AG04450 (cell line): Measurements from ENCODE around the gene FEN1. TPM values are rescaled to one million over a fixed set of nuclear protein-coding genes. Genes with fewer than 3 reads are reported as not detected.

ENCODE experiments used
- CTCF ChIA-PET: fragments of 300-600, 350-600 bp; formaldehyde crosslinking; extraction: SDS; loops from one replicate; lab custom pipeline; 2022; ENCODE audit warnings: antibody characterized with exemption, inconsistent platforms; lab: Charles Lee
- POLR2A ChIA-PET: fragments of 350-600 bp; formaldehyde crosslinking; extraction: SDS; loops from one replicate; lab custom pipeline; 2021; ENCODE audit warnings: antibody characterized with exemption, inconsistent platforms; lab: Yijun Ruan, JAX
- DNase-seq: peaks from one replicate; pipeline ENCODE4 v3.0.0-alpha.2; 2011; ENCODE audit warnings: low read depth, low spot score
- H3K27ac ChIP-seq: one replicate; pipeline ENCODE4 v1.5.1; 2012; ENCODE audit warnings: low read depth, low read length, control low read depth
- H3K27me3 ChIP-seq: one replicate; pipeline ENCODE4 v1.6.0; 2012; ENCODE audit warnings: low read length; ENCODE audit not compliant: control insufficient read depth, insufficient read depth
- H3K4me3 ChIP-seq: 2 replicates; pipeline ENCODE4 v1.5.1; 2011; ENCODE audit warnings: mild to moderate bottlenecking, low read depth, low read length, control low read depth
- H3K9me3 ChIP-seq: 2 replicates; pipeline ENCODE4 v1.5.1; 2012; ENCODE audit warnings: low read length; ENCODE audit not compliant: control insufficient read depth, insufficient read depth
- CTCF ChIP-seq: IDR thresholded peaks from 2 replicates; pipeline ENCODE4 v1.5.1; 2011; ENCODE audit warnings: low read depth, low read length, control low read depth, inconsistent platforms
- polyA plus RNA-seq: library from polyadenylated mRNA; depleted of rRNA; stranded (reverse); fragments of >200 nt; gene quantifications from 2 replicates; pipeline ENCODE4 v1.2.3, GENCODE V29; 2011

Gene FEN1
- polyA plus RNA-seq, 1 experiment: 7.1 TPM

GRCh38 chr11:61795876-61796526 lies 3.3 kb downstream of the FEN1 start:
- H3K27me3 ChIP-seq: no peaks in the 10 kb centered on the region
- no peak for DNase-seq
- CTCF ChIA-PET: interaction anchor here (0.6 to 6.2 kb wide), 14 partner anchors 8 to 754 kb away, joined by 3 to 168 read pairs (median 8); partner anchors contain the start of gene FADS1
- no peak overlapping the region for H3K27ac ChIP-seq
- no peak for TF ChIP-seq CTCF
- no peak overlapping the region for H3K4me3 ChIP-seq
- no peaks in the 10 kb centered on the region; the same call in 1 of the 2 replicates for H3K9me3 ChIP-seq
- POLR2A ChIA-PET: no interaction called here

DNA sequence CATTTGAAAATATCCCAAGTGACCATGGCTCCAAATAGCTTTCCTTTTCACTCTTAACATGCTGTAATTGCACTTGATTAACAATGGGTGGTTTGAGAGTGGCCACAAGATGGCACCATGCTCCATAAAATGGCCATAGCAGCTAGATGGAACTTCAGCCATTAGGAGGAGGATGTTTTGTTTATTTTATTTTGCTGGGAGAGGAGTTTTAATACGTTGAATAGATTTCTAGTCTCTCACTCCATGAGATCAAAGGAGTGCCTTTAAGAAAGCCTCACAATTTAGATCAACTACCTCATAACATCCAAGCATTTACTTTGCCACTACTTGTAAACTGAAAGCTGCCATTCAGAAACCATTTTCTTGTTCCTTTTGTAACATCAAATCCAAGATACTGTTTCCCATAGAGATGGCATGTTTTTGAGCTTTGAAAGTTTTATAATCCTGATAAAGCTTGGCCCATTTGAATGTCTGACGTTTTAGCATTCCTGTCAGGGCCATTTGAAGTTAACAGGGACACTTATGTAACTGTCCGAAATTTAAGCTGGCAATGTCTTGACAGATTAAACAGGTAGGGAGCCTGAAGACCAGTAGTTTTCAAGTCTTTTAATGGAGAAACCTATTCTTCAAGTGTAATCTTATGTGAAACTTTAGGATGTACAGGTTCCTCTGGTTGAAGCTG lies 4.7 kb downstream of the FEN1 start:
- Histone ChIP-seq H3K27me3 (no peaks in the 10 kb centered on the region), H3K9me3 (no peaks in the 10 kb centered on the region; the same call in 1 of the 2 replicates), H3K27ac (no peak overlapping the region), H3K4me3 (no peak overlapping the region)
- ChIA-PET CTCF (interaction anchor here (0.5 to 6.2 kb wide), 50 partner anchors 9 to 787 kb away, joined by 3 to 168 read pairs (median 5); partner anchors contain the start of genes BEST1, FADS1 and FADS2), POLR2A (interaction anchor here (0.7 to 1.5 kb wide), 9 partner anchors 18 to 311 kb away, joined by 3 to 14 read pairs (median 4); partner anchors contain the start of genes FADS1 and FADS3)
- peak; percentile 87 for TF ChIP-seq CTCF
- DNase-seq: peak; percentile 82

DNA sequence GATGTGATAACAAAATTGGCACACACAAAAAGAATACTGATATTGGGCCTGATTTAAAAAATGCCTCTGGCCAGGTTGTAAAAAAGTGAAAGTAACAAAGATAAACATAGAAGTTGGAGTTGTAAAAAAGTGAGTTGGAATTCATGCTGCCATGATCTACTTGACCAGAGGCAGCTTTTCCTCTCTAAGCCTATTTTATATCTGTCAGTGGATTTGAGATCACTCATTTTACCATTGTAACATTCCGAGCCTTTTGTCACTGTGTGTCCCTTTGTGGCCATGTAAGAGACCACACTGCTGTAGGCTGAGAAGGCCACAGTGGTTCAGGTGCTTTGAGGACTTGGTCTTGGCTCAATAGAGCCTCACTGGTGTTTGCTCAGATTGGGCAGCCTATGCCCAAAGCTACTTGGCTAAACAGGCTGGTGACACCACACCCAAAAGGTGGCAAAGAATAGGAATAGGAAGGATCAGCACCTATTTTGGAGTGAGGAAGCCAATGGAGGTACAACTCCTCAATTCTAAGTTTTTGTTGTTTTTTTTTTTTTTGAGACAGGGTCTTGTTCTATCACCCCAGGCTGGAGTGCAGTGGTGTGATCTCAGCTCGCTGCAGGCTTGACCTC lies 7.1 kb downstream of the FEN1 start:
- no peak for DNase-seq
- TF ChIP-seq CTCF: no peak
- CTCF ChIA-PET: interaction anchor here (0.7 to 6.2 kb wide), 2 partner anchors 19 to 308 kb away, joined by 7 to 168 read pairs; no protein-coding TSS in a partner anchor
- POLR2A ChIA-PET: interaction anchor here (0.6 kb wide), 1 partner anchor 34 kb away, joined by 3 read pairs; no protein-coding TSS in a partner anchor
- Histone ChIP-seq H3K4me3 (no peak overlapping the region), H3K27ac (no peak overlapping the region), H3K27me3 (no peaks in the 10 kb centered on the region), H3K9me3 (no peaks in the 10 kb centered on the region)

GRCh38 chr11:61800331-61801281 lies 7.9 kb downstream of the FEN1 start:
- TF ChIP-seq CTCF: no peak
- no peak for DNase-seq
- Histone ChIP-seq H3K27ac (no peak overlapping the region), H3K27me3 (no peaks in the 10 kb centered on the region), H3K4me3 (no peak overlapping the region), H3K9me3 (no peaks in the 10 kb centered on the region)
- ChIA-PET CTCF (interaction anchor here (1.3 to 6.2 kb wide), 5 partner anchors 98 to 307 kb away, joined by 5 to 168 read pairs (median 9); no protein-coding TSS in a partner anchor), POLR2A (interaction anchor here (0.6 to 0.9 kb wide), 2 partner anchors 27 to 34 kb away, joined by 3 to 4 read pairs; partner anchors contain the start of gene FADS2)
